ENCODE measurements around the gene SLC9A1.

Gene SLC9A1

DNA sequence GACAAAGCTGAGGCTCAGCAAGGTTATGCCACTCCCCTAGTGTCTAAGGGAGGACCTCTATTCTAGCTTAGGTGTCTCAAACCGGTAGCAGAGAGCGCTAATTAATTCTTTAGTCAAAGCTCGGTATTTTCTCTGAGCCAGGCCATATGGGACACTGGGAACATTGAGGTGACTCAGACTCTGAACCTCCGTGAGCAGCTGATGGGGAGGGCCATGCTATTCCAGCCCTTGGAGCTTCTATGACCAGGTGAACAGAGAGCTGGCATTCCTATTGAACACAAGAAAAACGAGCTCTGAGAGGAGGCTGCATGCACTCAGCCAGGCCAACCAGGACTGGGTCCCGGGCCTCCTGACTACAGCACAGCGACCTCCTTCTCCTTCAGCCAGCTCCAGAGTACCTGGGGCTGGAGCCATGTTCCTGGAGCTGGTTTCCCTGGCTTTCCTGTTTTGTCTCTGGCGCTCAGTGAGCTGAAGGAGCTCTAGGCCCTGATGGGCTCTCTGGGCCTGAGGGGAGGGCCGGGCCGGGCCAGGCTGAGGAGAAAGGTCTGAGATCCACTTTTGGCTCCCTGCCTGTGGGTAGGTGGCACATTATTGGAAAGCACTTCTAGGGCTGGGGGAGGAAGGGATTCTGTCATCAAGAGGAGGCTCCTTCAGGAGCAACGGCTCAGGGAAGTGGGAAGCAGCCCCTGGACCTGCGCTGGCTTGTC is 37.0 kb downstream of the SLC9A1 start:
- Histone ChIP-seq H3K27ac (ENCODE audit: low read length) (no peak overlapping the region), H2AFZ (ENCODE audit: low read depth, low read length) (no peak overlapping the region), H3K36me3 (ENCODE audit: insufficient read depth, low read length) (peaks cover 7% of the 10 kb centered on the region; the same call in 1 of the 2 replicates), H3K4me2 (ENCODE audit: insufficient read depth, low read length) (no peak overlapping the region), H3K9me3 (ENCODE audit: insufficient read depth, low read length, severe bottlenecking) (no peaks in the 10 kb centered on the region), H3K79me2 (ENCODE audit: insufficient read depth, low read length) (no peaks in the 10 kb centered on the region), H3K27me3 (ENCODE audit: insufficient read depth, low read length, poor library complexity) (no peaks in the 10 kb centered on the region), H4K20me1 (ENCODE audit: insufficient read depth, low read length) (peaks cover 11% of the 10 kb centered on the region; the same call in 1 of the 2 replicates), H3K9ac (ENCODE audit: low read depth, low read length) (no peak overlapping the region), H3K4me3 (ENCODE audit: low read depth in 1 of 2, low read length in 2 of 2) (no peak overlapping the region), H3K4me1 (ENCODE audit: insufficient read depth, low read length) (0 out of 2 replicates have a peak, but pooled peaks cover 1% of the 10 kb centered on the region)
- ATAC-seq (ENCODE audit: insufficient read depth, low read depth) (no peak), DNase-seq (no peak)
- TF ChIP-seq CTCF (IDR thresholded peaks at IDR 0.05; ENCODE audit: borderline replicate concordance, extremely low read depth, low read length, poor library complexity, severe bottlenecking) (no peak), EZH2 (IDR thresholded peaks at IDR 0.05; ENCODE audit: borderline replicate concordance, low read depth, low read length, severe bottlenecking) (no peak)

GRCh38 chr1:27116697-27117096 is 38.2 kb downstream of the SLC9A1 start:
- Histone ChIP-seq H3K9ac (ENCODE audit: low read depth, low read length) (no peak overlapping the region), H3K79me2 (ENCODE audit: insufficient read depth, low read length) (no peaks in the 10 kb centered on the region), H3K4me2 (ENCODE audit: insufficient read depth, low read length) (no peak overlapping the region), H3K27me3 (ENCODE audit: insufficient read depth, low read length, poor library complexity) (no peaks in the 10 kb centered on the region), H3K36me3 (ENCODE audit: insufficient read depth, low read length) (peaks cover 7% of the 10 kb centered on the region; the same call in 1 of the 2 replicates), H2AFZ (ENCODE audit: low read depth, low read length) (no peak overlapping the region), H3K9me3 (ENCODE audit: insufficient read depth, low read length, severe bottlenecking) (no peaks in the 10 kb centered on the region), H3K4me1 (ENCODE audit: insufficient read depth, low read length) (peaks cover 13% of the 10 kb centered on the region), H3K4me3 (ENCODE audit: low read depth in 1 of 2, low read length in 2 of 2) (no peak overlapping the region), H3K27ac (ENCODE audit: low read length) (no peak overlapping the region), H4K20me1 (ENCODE audit: insufficient read depth, low read length) (peaks cover 15% of the 10 kb centered on the region; the same call in 1 of the 2 replicates)
- ATAC-seq (ENCODE audit: insufficient read depth, low read depth) = no peak
- TF ChIP-seq EZH2 (IDR thresholded peaks at IDR 0.05; ENCODE audit: borderline replicate concordance, low read depth, low read length, severe bottlenecking) (no peak), CTCF (IDR thresholded peaks at IDR 0.05; ENCODE audit: borderline replicate concordance, extremely low read depth, low read length, poor library complexity, severe bottlenecking) (no peak)
- DNase-seq = no peak

- H3K4me1 ChIP-seq (ENCODE audit: insufficient read depth, low read length) = peaks cover 18% of the 10 kb centered on the region
- ATAC-seq (ENCODE audit: insufficient read depth, low read depth) = no peak
Observed at GRCh38 chr1:27116232-27116631, 38.7 kb downstream of the SLC9A1 start.

More at GRCh38 chr1:27116232-27116631, 38.7 kb downstream of the SLC9A1 start:
- Histone ChIP-seq H3K9me3 (ENCODE audit: insufficient read depth, low read length, severe bottlenecking) (no peaks in the 10 kb centered on the region), H3K36me3 (ENCODE audit: insufficient read depth, low read length) (peaks cover 7% of the 10 kb centered on the region; the same call in 1 of the 2 replicates), H4K20me1 (ENCODE audit: insufficient read depth, low read length) (peaks cover 15% of the 10 kb centered on the region; the same call in 1 of the 2 replicates), H3K4me2 (ENCODE audit: insufficient read depth, low read length) (no peak overlapping the region), H2AFZ (ENCODE audit: low read depth, low read length) (no peak overlapping the region), H3K9ac (ENCODE audit: low read depth, low read length) (no peak overlapping the region), H3K27ac (ENCODE audit: low read length) (no peak overlapping the region), H3K4me3 (ENCODE audit: low read depth in 1 of 2, low read length in 2 of 2) (no peak overlapping the region), H3K79me2 (ENCODE audit: insufficient read depth, low read length) (no peaks in the 10 kb centered on the region), H3K27me3 (ENCODE audit: insufficient read depth, low read length, poor library complexity) (no peaks in the 10 kb centered on the region)
- no peak for TF ChIP-seq EZH2 (IDR thresholded peaks at IDR 0.05; ENCODE audit: borderline replicate concordance, low read depth, low read length, severe bottlenecking)
- TF ChIP-seq CTCF (IDR thresholded peaks at IDR 0.05; ENCODE audit: borderline replicate concordance, extremely low read depth, low read length, poor library complexity, severe bottlenecking) = no peak
- no peak for DNase-seq

All from DND-41 (cell line).